Panc1 (cell line): ENCODE measurements around the gene EEF1A2. TPM values are rescaled to one million over a fixed set of nuclear protein-coding genes. Genes with fewer than 3 reads are reported as not detected.

Source experiments
- ATAC-seq: fragments of 200-7000 bp; cut with Tn5 transposase; 2 replicates; pipeline ENCODE4 v1.9.1; 2020; ENCODE audit warnings: mild to moderate bottlenecking, moderate library complexity
- BruUV-seq: library from RNA; stranded (reverse); fragments of 400-500 nt; replicated peaks from 2 replicates; lab custom pipeline; 2021; lab: Mats Ljungman, UMichigan
- CTCF ChIA-PET: fragments of 300-600 bp; sonication (Branson Sonifier 250); formaldehyde crosslinking; loops from one replicate; lab custom pipeline; 2022; ENCODE audit warnings: antibody characterized with exemption; lab: Charles Lee
- POLR2A ChIA-PET: fragments of 300-600 bp; sonication (Branson Sonifier 250); formaldehyde crosslinking; loops from one replicate; lab custom pipeline; 2022; ENCODE audit warnings: antibody characterized with exemption; lab: Charles Lee
- DNase-seq: peaks from one replicate; pipeline ENCODE4 v3.0.0-alpha.2; 2010; ENCODE audit warnings: low read depth, low spot score
- H3K27ac ChIP-seq: 2 replicates; pipeline ENCODE4 v1.5.1; 2011; ENCODE audit warnings: mild to moderate bottlenecking, low read length, inconsistent platforms
- H3K27me3 ChIP-seq: fragments of 200-500 bp; sonication (Bioruptor generic); 2 replicates; pipeline ENCODE4 v1.6.0; 2014; ENCODE audit warnings: low read length, inconsistent platforms; ENCODE audit not compliant: control insufficient read depth, insufficient read depth
- H3K36me3 ChIP-seq: fragments of 200-500 bp; sonication (Bioruptor generic); 2 replicates; pipeline ENCODE4 v1.5.1; 2014; ENCODE audit warnings: inconsistent platforms, mild to moderate bottlenecking, low read length, moderate library complexity; ENCODE audit not compliant: control insufficient read depth, insufficient read depth
- H3K4me1 ChIP-seq: 2 replicates; pipeline ENCODE4 v1.5.1; 2011; ENCODE audit warnings: inconsistent platforms, mild to moderate bottlenecking, low read length, moderate library complexity; ENCODE audit not compliant: control insufficient read depth, insufficient read depth
- H3K4me3 ChIP-seq, 2 experiments: 2 replicates each; pipeline ENCODE4 v1.5.1; 2011 to 2012; ENCODE audit warnings: low read depth in 2 of 2, low read length in 2 of 2, mild to moderate bottlenecking in 2 of 2, inconsistent platforms in 1 of 2, moderate library complexity in 1 of 2
- H3K9me3 ChIP-seq: fragments of 200-500 bp; sonication (Bioruptor generic); 2 replicates; pipeline ENCODE4 v1.5.1; 2014; ENCODE audit warnings: low read depth, mild to moderate bottlenecking, inconsistent platforms, low read length, moderate library complexity; ENCODE audit not compliant: control insufficient read depth, insufficient read depth
- CTCF ChIP-seq: fragments of 450-650 bp; IDR thresholded peaks from 2 replicates; pipeline ENCODE4 v1.5.1; 2017; ENCODE audit warnings: mild to moderate bottlenecking
- POLR2AphosphoS5 ChIP-seq: IDR thresholded peaks from 2 replicates; pipeline ENCODE4 v1.6.1; 2012; ENCODE audit warnings: mild to moderate bottlenecking, low read depth, low read length, moderate library complexity
- REST ChIP-seq, 2 experiments: IDR thresholded peaks; 2 replicates each; pipeline ENCODE4 v1.6.1; 2011 to 2012; ENCODE audit warnings: low read depth in 2 of 2, control low read depth in 1 of 2, low read length in 1 of 2, mild to moderate bottlenecking in 1 of 2, moderate library complexity in 1 of 2; ENCODE audit not compliant: insufficient read depth in 1 of 2
- SIN3A ChIP-seq: IDR thresholded peaks from 2 replicates; pipeline ENCODE4 v1.6.1; 2012; ENCODE audit warnings: low read depth, mild to moderate bottlenecking, low read length, moderate library complexity, borderline replicate concordance; ENCODE audit not compliant: insufficient read depth
- TCF7L2 ChIP-seq: IDR thresholded peaks from 2 replicates; pipeline ENCODE4 v1.6.1; 2011; ENCODE audit warnings: mild to moderate bottlenecking, low read depth, low read length, inconsistent platforms
- in situ Hi-C: cut with HindIII; loops from 2 replicates; pipeline ENCODE4 v1.10.0; 2016; ENCODE audit warnings: low sequenced_read_pairs, low pct_unique_long_range_greater_than_20kb
- intact Hi-C: fragments of 100-400 bp; cut with micrococcal nuclease; formaldehyde crosslinking; loops from one replicate; pipeline ENCODE4 v1.10.0; 2022; ENCODE audit not compliant: unreplicated experiment
- total RNA-seq: library from RNA; stranded (reverse); gene quantifications from one replicate; pipeline ENCODE4 v1.2.1, GENCODE V29; 2021; ENCODE audit not compliant: unreplicated experiment

EEF1A2 gene
- total RNA-seq, 1 experiment from 2014 or later = 178 TPM

GRCh38 chr20:63445075-63445734, 53.7 kb downstream of the EEF1A2 start:
- in situ Hi-C loops = no loop called here
- Histone ChIP-seq H3K36me3 (no peaks in the 10 kb centered on the region), H3K4me3 (no peak overlapping the region), H3K27ac (no peak overlapping the region), H3K9me3 (no peaks in the 10 kb centered on the region), H3K27me3 (no peaks in the 10 kb centered on the region), H3K4me1 (peaks cover 9% of the 10 kb centered on the region; the same call in 1 of the 2 replicates)
- BruUV-seq = no TSS peak
- DNase-seq (no peak), ATAC-seq (no peak)
- POLR2A ChIA-PET = interaction anchor here (0.6 kb wide), 1 partner anchor 54 kb away, joined by 3 read pairs; no protein-coding TSS in a partner anchor
- no peak for TF ChIP-seq CTCF
- TF ChIP-seq SIN3A = no peak
- no peak for TF ChIP-seq REST (IDR thresholded peaks at IDR 0.05; ENCODE audit: insufficient read depth in 1 of 2, low read depth in 2 of 2, low read length in 1 of 2)
- TF ChIP-seq POLR2AphosphoS5 = no peak
- TF ChIP-seq TCF7L2 = no peak
- intact Hi-C loops = no loop called here
- CTCF ChIA-PET = interaction anchor here (0.9 kb wide), 1 partner anchor 51 kb away, joined by 3 read pairs; no protein-coding TSS in a partner anchor

- intact Hi-C loops = no loop called here
- CTCF ChIA-PET = interaction anchor here (0.9 kb wide), 1 partner anchor 52 kb away, joined by 3 read pairs; no protein-coding TSS in a partner anchor
These were observed 54.3 kb downstream of the EEF1A2 start for GRCh38 chr20:63444548-63444947.

More at GRCh38 chr20:63444548-63444947, 54.3 kb downstream of the EEF1A2 start:
- in situ Hi-C loops = no loop called here
- no TSS peak for BruUV-seq
- Histone ChIP-seq H3K4me3 (no peak overlapping the region), H3K27me3 (no peaks in the 10 kb centered on the region), H3K36me3 (no peaks in the 10 kb centered on the region), H3K27ac (no peak overlapping the region), H3K9me3 (no peaks in the 10 kb centered on the region), H3K4me1 (peaks cover 9% of the 10 kb centered on the region; the same call in 1 of the 2 replicates)
- DNase-seq (no peak), ATAC-seq (no peak)
- TF ChIP-seq CTCF = no peak
- no peak for TF ChIP-seq POLR2AphosphoS5
- TF ChIP-seq SIN3A = no peak
- TF ChIP-seq REST (IDR thresholded peaks at IDR 0.05; ENCODE audit: insufficient read depth in 1 of 2, low read depth in 2 of 2, low read length in 1 of 2) = no peak
- TF ChIP-seq TCF7L2 = no peak
- POLR2A ChIA-PET = no interaction called here
